Measurements from ENCODE around the gene STPG4. TPM values are rescaled to one million over a fixed set of nuclear protein-coding genes. Genes with fewer than 3 reads are reported as not detected.

Gene STPG4
- total RNA-seq, 1 experiment from 2014 or later: 0.13 TPM

DNA sequence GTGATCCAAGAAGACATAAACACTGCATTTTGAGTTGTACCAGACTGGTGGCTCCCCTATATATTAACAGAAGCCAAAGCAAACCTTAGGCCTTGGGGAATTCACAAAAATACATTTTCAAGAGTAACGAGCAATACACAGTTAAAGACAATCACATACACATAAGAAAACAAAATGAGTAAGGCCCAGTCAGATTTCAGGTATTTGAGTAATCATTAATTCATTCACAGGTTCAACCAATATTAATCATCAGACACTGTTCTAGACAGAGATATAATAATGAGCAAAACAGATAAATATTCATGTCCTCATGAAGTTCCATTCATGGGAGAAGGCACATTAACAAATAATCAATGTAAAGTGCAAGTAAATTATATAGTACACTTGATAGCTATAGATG is 9.6 kb downstream of the STPG4 start:
- Histone ChIP-seq H3K23ac (ENCODE audit: insufficient read length, low read depth, low read length) (no peak overlapping the region), H3K18ac (ENCODE audit: insufficient read length, low read depth, low read length) (no peak overlapping the region), H4K91ac (ENCODE audit: insufficient read length, low read depth, low read length) (no peak overlapping the region), H4K5ac (ENCODE audit: insufficient read length, low read depth, low read length) (no peak overlapping the region), H3T11ph (ENCODE audit: low read length) (no peak overlapping the region), H4K20me1 (ENCODE audit: control insufficient read depth, insufficient read depth, insufficient read length) (no peaks in the 10 kb centered on the region), H3K9ac (ENCODE audit: extremely low read depth, insufficient read length, low read length) (no peak overlapping the region), H2AK5ac (ENCODE audit: insufficient read length, low read length) (no peak overlapping the region), H4K8ac (replicated peaks; ENCODE audit: insufficient read length, low read depth, low read length) (no peak overlapping the region), H3K9me3 (ENCODE audit: control insufficient read depth, low read depth, low read length) (no peaks in the 10 kb centered on the region), H2AFZ (ENCODE audit: low read length) (no peak overlapping the region), H3K27ac (ENCODE audit: insufficient read length, low read depth, low read length) (no peak overlapping the region), H3K4ac (ENCODE audit: low read depth, low read length) (no peak overlapping the region), H2BK15ac (ENCODE audit: low read depth, low read length) (no peak overlapping the region), H3K23me2 (ENCODE audit: insufficient read length, low read depth, low read length, poor library complexity, severe bottlenecking) (no peaks in the 10 kb centered on the region), H3K56ac (ENCODE audit: insufficient read length, low read depth, low read length) (no peak overlapping the region), H3K79me2 (ENCODE audit: insufficient read depth, low read length) (no peaks in the 10 kb centered on the region), H3K27me3 (ENCODE audit: insufficient read depth, low read length) (no peaks in the 10 kb centered on the region), H2BK12ac (ENCODE audit: insufficient read length, low read depth, low read length) (no peak overlapping the region), H3K79me1 (ENCODE audit: insufficient read depth, low read depth, low read length, poor library complexity, severe bottlenecking) (no peaks in the 10 kb centered on the region), H3K14ac (ENCODE audit: insufficient read depth, low read length) (no peak overlapping the region), H2BK5ac (ENCODE audit: insufficient read length, low read length) (no peak overlapping the region), H2BK120ac (ENCODE audit: low read depth, low read length, poor library complexity, severe bottlenecking) (no peak overlapping the region), H2BK20ac (ENCODE audit: low read depth, low read length, poor library complexity, severe bottlenecking) (no peak overlapping the region), H3K4me1 (ENCODE audit: insufficient read depth, low read length) (no peaks in the 10 kb centered on the region), H3K4me2 (ENCODE audit: insufficient read depth, insufficient read length, low read length) (no peak overlapping the region)
- TF ChIP-seq CTCF (conservative IDR thresholded peaks at IDR 0.05): no peak
- DNase-seq: no peak
- peaks cover 13 to 29% (median 23%) of the 10 kb centered on the region in 3 experiments; a peak in 6 of 7 replicates for H3K36me3 Mint-ChIP-seq (ENCODE audit: insufficient read depth in 1 of 3, low read depth in 3 of 3)
- no peak overlapping the region for H3K4me3 Mint-ChIP-seq
- WGBS (ENCODE audit: extremely low coverage, insufficient read length, low lambda C conversion rate): no CpG with 5 or more reads among the region's 1 CpG
- H3K9me3 Mint-ChIP-seq: no peaks in the 10 kb centered on the region
- H3K27ac Mint-ChIP-seq: no peak overlapping the region
- H3K4me1 Mint-ChIP-seq: no peaks in the 10 kb centered on the region
- no peaks in the 10 kb centered on the region for H3K27me3 Mint-ChIP-seq (ENCODE audit: low read depth)
